Neural cell (in vitro differentiated cells): ENCODE measurements around the gene PTPN1.

Experiments used
- CTCF ChIP-seq: fragments of 450-650 bp; IDR thresholded peaks from 2 replicates; pipeline ENCODE4 v1.5.1; 2014; ENCODE audit warnings: antibody characterized with exemption, mild to moderate bottlenecking, moderate library complexity; ENCODE audit not compliant: poor library complexity, severe bottlenecking
- EP300 ChIP-seq: fragments of 450-650 bp; conservative IDR thresholded peaks from 2 replicates; pipeline ENCODE4 v1.6.1; 2014; ENCODE audit warnings: antibody characterized with exemption, mild to moderate bottlenecking, moderate library complexity; ENCODE audit not compliant: poor library complexity, severe bottlenecking
- EZH2 ChIP-seq: fragments of 200-600, 300-800 bp; shearing (Covaris generic), sonication (generic); IDR thresholded peaks from 2 replicates; pipeline ENCODE4 v1.6.1; 2014; ENCODE audit warnings: antibody characterized with exemption, low read length, borderline replicate concordance, mild to moderate bottlenecking; ENCODE audit not compliant: insufficient read depth, poor library complexity, severe bottlenecking
- POLR2AphosphoS5 ChIP-seq: IDR thresholded peaks from 2 replicates; pipeline ENCODE4 v1.6.1; 2012
- RAD21 ChIP-seq: fragments of 450-650 bp; conservative IDR thresholded peaks from 2 replicates; pipeline ENCODE4 v1.6.1; 2014; ENCODE audit warnings: antibody characterized with exemption, mild to moderate bottlenecking, moderate library complexity
- REST ChIP-seq: IDR thresholded peaks from 2 replicates; pipeline ENCODE4 v1.6.1; 2012; ENCODE audit warnings: borderline replicate concordance
- TAF1 ChIP-seq: IDR thresholded peaks from 2 replicates; pipeline ENCODE4 v1.6.1; 2012; ENCODE audit warnings: low read depth

- no peak for TF ChIP-seq EZH2
- no peak for TF ChIP-seq CTCF
- TF ChIP-seq EP300, result no peak
- no peak for TF ChIP-seq TAF1
- no peak for TF ChIP-seq POLR2AphosphoS5
- no peak for TF ChIP-seq REST
- TF ChIP-seq RAD21, result no peak
Observed at GRCh38 chr20:50471231-50471630, 39.0 kb upstream of the PTPN1 start.
